KMS-11 (cell line): ENCODE measurements around the gene RNF167.

Experiments
- H2AFZ ChIP-seq: fragments of 200-600 bp; sonication (generic); 2 replicates; pipeline ENCODE4 v1.6.1; 2016; ENCODE audit warnings: antibody characterized with exemption, mixed run types, low read depth
- H3K27ac ChIP-seq: fragments of 200-600 bp; sonication (generic); 2 replicates; pipeline ENCODE4 v1.6.1; 2016; ENCODE audit warnings: mild to moderate bottlenecking, mixed run types
- H3K27me3 ChIP-seq: fragments of 200-600 bp; sonication (generic); 2 replicates; pipeline ENCODE4 v1.6.1; 2017; ENCODE audit warnings: mild to moderate bottlenecking, low read depth, mixed run types, moderate library complexity; ENCODE audit not compliant: insufficient read depth
- H3K36me3 ChIP-seq: fragments of 200-600 bp; sonication (generic); 2 replicates; pipeline ENCODE4 v1.6.1; 2017; ENCODE audit warnings: mild to moderate bottlenecking, mixed run types; ENCODE audit not compliant: insufficient read depth
- H3K4me1 ChIP-seq: fragments of 200-600 bp; sonication (generic); 2 replicates; pipeline ENCODE4 v1.6.1; 2016; ENCODE audit warnings: mild to moderate bottlenecking, low read depth, mixed run types; ENCODE audit not compliant: poor library complexity, severe bottlenecking
- H3K4me2 ChIP-seq: fragments of 200-600 bp; sonication (generic); 2 replicates; pipeline ENCODE4 v1.7.0; 2016; ENCODE audit warnings: mild to moderate bottlenecking, mixed run types
- H3K4me3 ChIP-seq: fragments of 200-600 bp; sonication (generic); IDR thresholded peaks from 2 replicates; pipeline ENCODE4 v1.6.1; 2017; ENCODE audit warnings: low read depth, low read length, mixed read lengths; ENCODE audit not compliant: insufficient read depth
- H3K79me2 ChIP-seq: fragments of 200-600 bp; sonication (generic); 2 replicates; pipeline ENCODE4 v1.6.1; 2016; ENCODE audit warnings: low read depth, mixed run types; ENCODE audit not compliant: insufficient read depth
- H3K9ac ChIP-seq: fragments of 200-600 bp; sonication (generic); 2 replicates; pipeline ENCODE4 v1.6.1; 2016; ENCODE audit warnings: mild to moderate bottlenecking, mixed run types
- H4K20me1 ChIP-seq: fragments of 200-600 bp; sonication (generic); 2 replicates; pipeline ENCODE4 v1.6.1; 2016; ENCODE audit warnings: mild to moderate bottlenecking, mixed run types; ENCODE audit not compliant: insufficient read depth
- CTCF ChIP-seq: fragments of 200-600 bp; sonication (generic); conservative IDR thresholded peaks from 2 replicates; pipeline ENCODE4 v1.6.1; 2017; ENCODE audit warnings: low read depth, mild to moderate bottlenecking, antibody characterized with exemption, low read length, moderate library complexity, mixed read lengths

RNF167 gene

GRCh38 chr17:4972752-4973151, 32.7 kb downstream of the RNF167 start:
- no peak overlapping the region for H2AFZ ChIP-seq
- no peak overlapping the region for H3K27ac ChIP-seq
- no peak overlapping the region for H3K4me3 ChIP-seq
- no peak overlapping the region for H3K4me2 ChIP-seq
- no peaks in the 10 kb centered on the region for H3K27me3 ChIP-seq
- H4K20me1 ChIP-seq = no peaks in the 10 kb centered on the region
- no peaks in the 10 kb centered on the region for H3K36me3 ChIP-seq
- H3K4me1 ChIP-seq = no peaks in the 10 kb centered on the region
- H3K9ac ChIP-seq = no peak overlapping the region
- no peaks in the 10 kb centered on the region for H3K79me2 ChIP-seq
- TF ChIP-seq CTCF = no peak

GRCh38 chr17:4973256-4974114, 33.4 kb downstream of the RNF167 start:
- Histone ChIP-seq H3K9ac (no peak overlapping the region), H3K36me3 (no peaks in the 10 kb centered on the region)
- no peak for TF ChIP-seq CTCF

GRCh38 chr17:4974115-4974670, 34.1 kb downstream of the RNF167 start:
- Histone ChIP-seq H3K27me3 (no peaks in the 10 kb centered on the region), H3K36me3 (no peaks in the 10 kb centered on the region), H3K27ac (no peak overlapping the region), H2AFZ (no peak overlapping the region), H3K4me1 (no peaks in the 10 kb centered on the region), H3K79me2 (no peaks in the 10 kb centered on the region), H3K4me3 (no peak overlapping the region), H3K4me2 (no peak overlapping the region), H3K9ac (no peak overlapping the region), H4K20me1 (no peaks in the 10 kb centered on the region)
- no peak for TF ChIP-seq CTCF

More at GRCh38 chr17:4973256-4974114, 33.4 kb downstream of the RNF167 start:
- Histone ChIP-seq H3K4me2 (no peak overlapping the region), H2AFZ (no peak overlapping the region), H3K79me2 (no peaks in the 10 kb centered on the region), H3K27ac (no peak overlapping the region), H3K4me1 (no peaks in the 10 kb centered on the region), H3K27me3 (no peaks in the 10 kb centered on the region), H4K20me1 (no peaks in the 10 kb centered on the region), H3K4me3 (no peak overlapping the region)

GRCh38 chr17:4978726-4979125, 38.7 kb downstream of the RNF167 start:
- Histone ChIP-seq H3K4me1 (no peaks in the 10 kb centered on the region), H3K9ac (no peak overlapping the region), H3K27me3 (no peaks in the 10 kb centered on the region), H2AFZ (no peak overlapping the region), H4K20me1 (no peaks in the 10 kb centered on the region), H3K79me2 (no peaks in the 10 kb centered on the region), H3K27ac (no peak overlapping the region), H3K4me3 (no peak overlapping the region), H3K4me2 (no peak overlapping the region), H3K36me3 (no peaks in the 10 kb centered on the region)
- TF ChIP-seq CTCF = no peak
